HG03139 (cell line): ENCODE data around the gene RBM39.
"Not testable (repeated sequence)": the region's sequence is repeated elsewhere in the genome, so short reads cannot be mapped to it uniquely, and the experiment has no call there.

Source experiments
- ATAC-seq: cut with Tn5 transposase; IDR thresholded peaks from one replicate; pipeline ENCODE4 v1.9.1; 2021; ENCODE audit not compliant: unreplicated experiment

RBM39 gene

DNA sequence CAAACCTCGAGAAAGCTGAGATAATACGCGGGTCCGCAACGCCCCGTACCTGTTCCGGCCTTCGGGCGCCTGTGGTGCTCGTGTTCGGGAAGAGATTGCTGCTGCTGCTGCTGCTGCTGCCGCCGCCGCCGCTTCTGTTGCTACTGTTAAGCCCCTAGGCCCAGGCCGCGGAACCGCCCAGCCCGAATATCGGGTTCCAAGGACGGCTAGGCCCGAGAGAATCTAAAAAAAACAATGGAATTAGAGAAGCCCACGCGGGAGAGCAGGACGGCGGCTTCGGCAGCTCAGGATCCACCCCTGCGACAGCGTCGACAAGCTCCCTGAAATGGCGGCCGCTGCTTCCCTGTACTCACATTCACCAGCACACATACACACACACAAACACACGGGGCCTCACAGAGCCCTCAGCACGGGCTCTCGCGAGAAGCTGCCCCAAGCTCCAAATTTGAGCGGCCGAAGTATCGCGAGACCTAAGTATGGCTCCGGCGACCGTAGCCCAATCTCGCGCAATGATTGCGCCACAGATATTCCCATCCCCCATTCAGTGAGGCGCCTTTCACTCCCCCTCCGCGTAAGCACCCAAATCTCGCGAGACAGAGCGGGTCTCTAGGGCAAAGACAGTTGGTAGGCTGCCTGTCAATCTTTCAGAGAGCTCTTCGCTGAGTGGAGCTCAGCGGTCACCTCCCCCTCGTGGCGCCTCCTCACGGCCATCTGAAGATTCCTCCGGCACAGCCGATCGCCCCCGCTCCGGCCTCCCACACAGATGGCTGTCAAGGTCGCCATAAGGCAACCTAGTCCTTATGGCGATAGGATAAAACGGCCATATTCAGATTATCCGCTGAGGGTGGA, at the start of gene RBM39:
RBM39 (minus strand) TSS at position 369 of the 849 bp plus-strand sequence. CDS start 1,386 bp downstream, outside the sequence.
- ATAC-seq = peak; percentile 88

DNA sequence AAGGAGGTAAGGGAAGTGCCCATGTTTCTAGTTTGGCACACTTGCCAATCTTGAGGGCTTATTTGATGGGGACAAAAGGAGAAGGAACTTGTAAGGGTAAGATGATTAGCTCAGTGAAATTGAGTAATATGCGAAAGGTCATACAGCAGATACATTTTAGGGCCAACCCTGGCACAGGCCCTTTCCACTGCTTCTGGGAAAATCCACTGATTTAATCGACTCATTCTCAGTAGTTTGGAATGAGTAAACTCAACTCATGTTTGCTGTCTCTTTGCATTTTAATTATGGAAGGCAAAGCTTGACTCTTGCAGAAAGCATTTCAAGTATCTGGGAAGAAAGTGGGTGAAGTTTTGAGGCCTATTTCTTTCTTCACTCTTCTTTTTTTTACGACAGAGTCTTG, 49.8 kb upstream of the RBM39 start:
- ATAC-seq = no peak

DNA sequence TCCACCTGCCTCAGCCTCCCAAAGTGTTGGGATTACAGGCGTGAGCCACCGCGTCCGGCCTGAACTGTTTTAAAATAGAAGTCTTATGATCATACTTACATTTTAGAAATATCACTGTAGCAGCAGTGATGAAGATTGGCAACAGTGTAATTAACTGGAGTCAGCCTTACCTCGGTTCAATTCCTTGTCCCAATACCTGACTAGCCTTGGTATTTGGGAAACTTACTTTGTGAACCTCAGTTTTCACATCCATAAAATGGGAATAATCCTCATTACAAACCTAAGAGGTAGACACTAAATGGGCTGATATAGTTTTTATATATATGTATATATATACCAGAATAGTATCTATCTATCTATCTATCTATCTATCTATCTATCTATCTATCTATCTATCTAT, 49.0 kb upstream of the RBM39 start:
- ATAC-seq = no peak

DNA sequence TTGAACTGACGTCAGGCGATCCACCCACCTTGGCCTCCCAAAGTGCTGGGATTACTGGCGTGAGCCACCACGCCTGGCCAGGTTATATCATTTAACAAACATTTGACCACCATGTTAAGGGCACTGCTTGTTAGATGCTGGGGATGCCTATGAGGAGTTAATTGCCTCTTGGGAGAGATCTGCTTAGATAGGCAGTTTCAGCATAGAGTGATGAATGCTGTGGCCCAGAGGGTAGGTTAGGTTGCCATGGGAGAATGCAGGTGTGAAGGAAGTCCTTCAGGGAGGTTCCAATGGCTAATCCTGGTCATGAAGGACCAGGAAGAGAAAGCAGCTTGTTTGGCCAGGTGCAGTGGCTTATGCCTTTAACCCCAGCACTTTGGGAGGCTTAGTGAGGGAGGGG, 46.7 kb upstream of the RBM39 start:
- no peak for ATAC-seq

DNA sequence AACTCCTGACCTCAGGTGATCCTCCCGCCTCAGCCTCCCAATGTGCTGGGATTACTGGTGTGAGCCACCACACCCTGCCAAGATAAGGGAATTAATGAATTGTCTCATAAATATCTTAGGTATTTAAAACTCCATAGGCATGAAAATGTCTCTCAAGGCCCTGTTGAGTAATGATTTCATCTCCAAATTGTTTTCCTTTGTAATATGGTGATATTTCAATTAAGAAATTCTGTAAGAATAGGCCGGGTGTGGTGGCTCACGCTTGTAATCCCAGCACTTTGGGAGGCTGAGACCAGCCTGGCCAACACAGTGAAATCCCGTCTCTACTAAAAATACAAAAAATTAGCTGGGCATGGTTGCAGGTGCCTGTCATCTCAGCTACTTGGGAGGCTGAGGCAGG, 43.5 kb upstream of the RBM39 start:
- ATAC-seq = not testable (repeated sequence)

DNA sequence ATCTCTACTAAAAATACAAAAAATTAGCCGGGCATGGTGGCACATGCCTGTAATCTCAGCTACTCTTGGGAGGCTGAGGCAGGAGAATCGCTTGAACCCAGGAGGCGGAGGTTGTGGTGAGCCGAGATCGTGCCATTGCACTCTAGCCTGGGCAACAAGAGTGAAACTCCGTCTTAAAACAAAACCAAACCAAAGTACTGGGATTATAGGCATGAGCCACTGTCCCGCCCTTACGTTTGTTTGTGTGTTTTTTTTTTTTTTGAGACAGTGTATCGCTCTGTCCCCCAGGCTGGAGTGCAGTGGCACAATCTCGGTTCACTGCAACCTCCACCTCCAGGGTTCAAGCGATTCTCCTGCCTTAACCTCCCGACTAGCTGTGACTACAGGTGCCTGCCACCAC, 41.8 kb upstream of the RBM39 start:
- ATAC-seq = not testable (repeated sequence)

DNA sequence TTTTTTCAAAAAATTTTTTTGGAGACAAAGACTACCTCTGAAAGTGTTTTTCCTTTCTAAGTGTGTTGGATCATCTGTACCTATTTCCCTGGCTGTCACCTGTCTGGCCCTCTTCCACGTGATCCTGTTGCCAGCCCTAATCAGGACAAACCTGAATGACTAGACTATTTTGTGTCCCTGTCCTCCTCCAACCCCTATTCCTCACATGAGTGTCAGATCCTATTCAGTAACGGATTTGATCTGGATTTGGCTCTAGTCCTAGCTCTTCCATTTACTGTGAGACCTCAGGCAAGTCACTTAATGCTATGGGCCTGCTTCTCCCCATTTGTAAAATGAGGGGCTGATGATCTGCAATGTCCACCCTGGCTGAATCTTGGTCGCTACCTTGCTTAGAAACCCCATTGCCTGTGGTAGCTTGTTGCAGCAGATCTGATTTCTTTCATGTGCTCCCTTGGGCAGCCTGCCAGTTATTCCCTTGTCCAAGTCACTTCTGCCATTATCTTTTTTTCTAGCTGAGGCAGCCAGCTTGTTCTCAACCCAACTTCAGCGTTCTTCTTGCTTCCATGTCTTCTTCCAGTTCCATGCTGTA, 34.5 kb upstream of the RBM39 start:
- no peak for ATAC-seq

DNA sequence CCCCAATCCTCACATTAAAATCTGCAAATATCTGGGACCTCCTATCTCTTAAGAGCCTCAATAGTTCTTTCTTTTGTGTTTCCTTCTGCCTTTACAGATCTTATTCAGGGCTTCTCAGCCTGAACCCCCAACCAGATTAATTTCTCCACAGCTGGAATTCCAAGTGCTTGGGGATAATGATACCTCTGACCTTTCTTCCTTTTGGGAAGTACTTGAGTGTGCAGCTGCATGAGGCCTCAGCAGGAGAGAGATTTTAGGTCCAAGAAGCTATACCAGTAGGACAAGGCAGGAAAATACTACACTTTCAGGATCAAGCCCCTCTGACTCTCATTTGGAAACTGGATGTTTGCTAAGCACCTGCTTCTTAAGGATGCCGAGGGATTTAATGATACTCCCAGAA, 32.3 kb upstream of the RBM39 start:
- ATAC-seq = no peak

DNA sequence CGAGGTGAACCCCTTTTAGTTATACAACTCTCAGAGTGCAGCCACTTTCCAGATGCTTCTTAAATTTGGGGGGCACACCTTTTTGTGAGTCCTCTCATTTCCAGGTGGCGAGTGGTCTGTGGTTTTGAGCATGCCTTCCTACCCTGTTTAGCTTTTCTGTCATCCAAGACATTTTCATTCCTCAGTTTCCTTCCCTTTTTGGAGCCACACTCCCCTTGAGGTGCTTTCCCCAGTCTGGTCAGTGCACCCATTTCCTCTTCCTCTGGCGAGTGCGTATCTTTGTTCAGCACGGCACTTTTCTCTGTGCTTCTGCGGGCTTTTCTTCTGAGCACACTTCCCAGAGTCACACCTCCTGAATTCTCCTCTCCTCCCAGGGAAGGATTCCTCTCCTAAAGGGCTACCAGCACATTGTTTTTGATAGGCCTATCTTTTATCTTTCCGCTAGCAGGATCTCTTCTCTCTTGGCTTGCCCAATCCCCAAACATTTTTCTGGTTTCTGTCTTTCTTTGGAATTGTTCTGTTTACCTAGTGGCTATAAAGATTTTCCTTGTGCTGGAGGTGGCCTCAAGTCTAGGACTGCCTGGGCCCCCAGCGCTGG, 31.2 kb upstream of the RBM39 start:
- ATAC-seq = no peak

DNA sequence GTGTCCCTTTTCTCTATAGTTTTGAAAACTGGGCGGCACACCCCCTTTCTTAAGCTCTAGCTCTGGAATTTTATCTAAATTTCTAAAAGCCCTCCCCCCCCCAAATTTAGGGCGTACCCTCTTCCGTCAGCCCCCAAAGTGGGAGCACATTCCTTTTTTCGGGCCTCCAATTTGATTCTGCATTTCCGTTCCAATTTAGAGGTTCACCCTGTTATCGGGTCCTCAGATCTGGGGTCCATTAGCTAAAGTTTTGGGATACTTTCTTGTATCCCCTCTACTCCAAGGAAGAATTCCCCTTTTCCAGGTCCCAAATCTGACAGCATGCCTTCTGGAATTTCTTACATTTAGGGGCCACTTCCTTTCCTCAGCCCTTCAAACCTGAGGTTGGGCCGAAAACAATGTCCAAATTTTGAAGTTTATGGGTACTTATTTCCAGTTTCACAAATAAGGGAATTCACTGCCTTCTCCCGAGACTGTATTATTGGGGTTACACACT, 30.6 kb upstream of the RBM39 start:
- ATAC-seq = no peak

DNA sequence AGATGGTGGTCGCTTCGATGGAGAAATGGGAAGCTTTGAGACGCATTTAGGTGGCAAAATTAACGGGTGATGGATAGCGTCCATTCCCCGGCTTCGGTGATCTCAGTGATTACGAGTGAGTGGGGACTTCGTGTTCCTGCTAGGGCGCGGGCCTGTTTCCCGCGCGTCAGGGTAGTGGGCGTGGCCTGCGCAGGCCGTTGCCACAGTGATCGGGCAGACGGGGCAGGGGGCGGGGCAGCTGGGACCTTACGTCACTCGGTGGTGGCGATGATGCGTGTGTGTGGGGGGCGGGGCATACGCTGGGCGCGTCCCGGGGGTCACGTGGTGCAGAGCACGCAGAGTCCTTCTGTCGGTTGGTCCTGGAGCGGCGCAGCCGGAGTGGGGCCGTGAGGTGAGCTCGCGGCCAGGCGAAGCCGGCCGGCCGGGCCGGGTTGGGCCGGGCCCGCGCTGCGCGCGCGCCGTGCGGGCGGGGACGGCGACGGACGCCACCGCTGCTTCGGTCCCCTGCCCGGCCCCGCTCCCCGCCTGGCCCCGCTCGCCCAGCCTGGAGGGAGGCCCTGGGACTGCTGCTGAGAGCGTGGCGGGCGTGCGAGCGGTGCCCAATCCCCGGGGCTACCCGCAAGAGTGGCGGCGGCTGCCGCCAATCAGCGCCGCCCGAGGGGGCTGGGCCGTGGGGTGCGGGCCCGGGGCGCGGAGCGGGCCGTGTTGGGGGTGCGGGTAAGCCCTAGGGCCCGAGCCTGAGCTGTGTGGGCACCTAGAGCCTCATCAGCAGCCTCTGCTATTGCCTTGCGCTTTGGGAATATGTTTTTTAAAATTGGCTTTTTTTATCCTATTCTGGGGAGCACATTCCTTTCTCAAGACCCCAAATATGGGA, 29.9 kb upstream of the RBM39 start, which contains the start of gene PHF20:
PHF20 (plus strand) TSS at position 327 of the 874 bp plus-strand sequence. CDS start 29,508 bp downstream, outside the sequence.
- peak; percentile 67 for ATAC-seq

DNA sequence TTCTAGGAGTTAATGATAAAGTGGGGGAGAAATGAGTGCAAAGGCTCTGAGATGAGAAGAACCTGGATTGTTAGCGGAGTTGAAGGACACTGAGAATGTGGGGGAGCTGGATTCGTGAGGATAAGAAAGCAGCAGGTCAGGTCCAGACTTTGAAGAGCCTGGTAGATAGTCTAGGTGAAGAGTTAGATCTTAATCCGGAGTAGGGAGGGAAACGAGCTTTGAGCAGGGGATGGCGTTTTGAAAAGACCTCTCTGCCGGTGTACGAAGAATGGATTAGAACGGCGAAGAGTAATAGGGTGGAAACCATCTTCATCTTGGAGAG, 29.3 kb upstream of the RBM39 start:
- ATAC-seq = no peak

DNA sequence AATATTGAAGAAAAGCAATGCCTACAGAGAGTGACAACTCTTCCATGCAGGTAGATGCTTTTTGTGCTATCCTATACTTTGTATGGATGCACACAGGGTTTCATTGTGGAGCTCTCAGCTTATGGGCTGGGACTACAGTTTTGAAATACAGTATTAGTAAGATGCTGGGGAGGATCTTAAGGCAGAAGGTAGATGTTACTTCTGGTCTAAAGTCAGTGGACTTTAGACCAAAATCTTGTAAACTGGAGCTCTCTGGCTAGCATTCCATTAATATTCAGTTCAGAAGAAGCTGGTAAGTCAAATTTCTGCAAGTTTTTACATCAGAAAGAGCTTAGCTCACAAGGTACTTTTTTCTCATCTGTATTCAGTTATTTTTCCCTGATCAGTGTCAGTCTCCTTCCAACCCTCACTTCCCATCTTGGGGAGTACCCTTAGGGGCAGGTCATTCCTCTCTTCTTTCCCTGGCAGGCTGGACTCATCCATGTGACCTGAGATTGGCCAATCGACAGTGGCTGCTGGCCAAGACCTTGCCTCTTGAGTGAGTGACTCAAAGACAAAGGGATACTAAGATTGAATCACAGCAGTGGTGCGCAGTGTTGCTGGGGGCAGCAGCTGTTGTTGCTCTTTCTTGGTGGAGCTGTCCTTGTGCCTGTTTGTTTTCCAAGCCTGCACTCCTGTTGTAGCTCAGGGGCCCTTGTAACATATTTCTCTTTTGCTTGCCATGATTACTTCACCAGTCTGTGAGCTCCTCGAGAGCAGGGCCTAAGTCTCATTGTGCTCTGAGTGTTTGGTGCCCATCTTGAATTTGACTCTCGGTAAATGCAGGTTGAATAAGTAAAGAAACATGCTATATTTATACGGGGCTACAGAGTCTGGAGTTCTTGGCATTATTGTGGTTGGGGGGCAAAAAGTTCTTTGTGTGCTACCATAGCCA, 26.9 kb upstream of the RBM39 start:
- ATAC-seq = no peak

DNA sequence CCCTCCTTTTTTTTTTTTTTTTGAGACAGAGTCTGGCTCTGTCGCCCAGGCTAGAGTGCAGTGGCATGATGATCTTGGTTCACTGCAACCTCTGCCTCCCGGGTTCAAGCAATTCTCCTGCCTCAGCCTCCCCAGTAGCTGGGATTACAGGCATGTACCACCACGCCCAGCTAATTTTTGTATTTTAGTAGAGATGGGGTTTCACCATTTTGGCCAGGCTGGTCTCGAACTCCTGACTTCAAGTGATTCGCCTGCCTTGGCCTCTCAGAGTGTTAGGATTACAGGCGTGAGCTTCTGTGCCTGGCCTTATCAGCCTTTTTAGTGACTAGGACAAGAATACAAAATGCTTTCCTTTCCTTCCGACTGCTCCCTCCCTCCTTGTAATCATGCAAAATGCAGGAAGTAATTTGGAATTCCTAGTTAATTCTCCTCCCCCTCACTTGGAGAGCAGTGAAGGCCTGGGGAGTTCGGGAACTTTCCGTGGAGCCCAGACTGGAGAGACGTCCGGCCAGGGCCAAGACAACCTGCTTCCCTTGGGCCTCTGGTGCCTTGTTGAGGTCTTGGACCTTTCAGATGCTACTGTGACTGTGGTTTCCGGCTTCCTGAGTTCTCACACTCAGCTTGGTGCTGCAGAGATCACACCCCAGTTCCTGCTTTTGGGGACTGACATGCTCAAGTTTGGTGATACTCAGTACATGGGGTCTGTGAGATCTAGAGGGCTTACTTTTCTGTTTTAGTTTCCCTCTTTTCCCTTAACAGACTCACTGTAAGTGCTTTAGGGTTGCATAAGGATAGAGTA, 25.8 kb upstream of the RBM39 start:
- ATAC-seq = peak; percentile 54

DNA sequence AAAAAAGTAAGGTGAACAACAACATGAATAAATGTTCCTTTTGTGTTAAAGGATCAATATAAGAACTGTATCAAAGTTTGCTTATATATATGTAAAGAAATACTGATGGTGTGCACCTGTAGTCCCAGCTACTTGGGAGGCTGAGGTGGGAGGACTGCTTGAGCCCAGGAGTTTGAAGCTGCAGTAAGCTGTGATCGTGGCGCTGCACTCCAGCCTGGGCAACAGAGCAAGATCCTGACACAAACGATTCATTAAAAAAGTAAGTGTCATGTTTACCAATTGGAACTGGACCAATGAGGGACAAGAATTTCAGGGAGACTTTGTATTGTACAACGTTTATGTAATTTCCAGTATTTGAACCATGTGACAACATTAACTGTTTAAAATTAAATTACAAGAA, 24.8 kb upstream of the RBM39 start:
- ATAC-seq = no peak

DNA sequence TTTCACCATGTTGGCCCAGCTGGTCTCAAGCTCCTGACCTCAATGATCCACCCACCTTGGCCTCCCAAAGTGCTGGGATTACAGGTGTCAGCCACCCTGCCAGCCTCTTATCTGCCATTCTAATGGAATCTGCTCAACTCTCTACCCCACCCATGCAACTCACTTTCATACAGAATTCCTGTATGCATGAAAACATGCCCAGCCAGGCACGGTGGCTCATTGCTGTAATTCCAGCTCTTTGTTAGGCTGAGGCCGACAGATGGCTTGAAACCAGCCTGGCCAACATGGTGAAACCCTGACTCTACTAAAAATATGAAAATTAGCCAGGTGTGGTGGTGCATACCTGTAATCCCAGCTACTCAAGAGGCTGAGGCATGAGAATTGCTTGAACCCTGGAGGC, 22.9 kb upstream of the RBM39 start:
- ATAC-seq = not testable (repeated sequence)

DNA sequence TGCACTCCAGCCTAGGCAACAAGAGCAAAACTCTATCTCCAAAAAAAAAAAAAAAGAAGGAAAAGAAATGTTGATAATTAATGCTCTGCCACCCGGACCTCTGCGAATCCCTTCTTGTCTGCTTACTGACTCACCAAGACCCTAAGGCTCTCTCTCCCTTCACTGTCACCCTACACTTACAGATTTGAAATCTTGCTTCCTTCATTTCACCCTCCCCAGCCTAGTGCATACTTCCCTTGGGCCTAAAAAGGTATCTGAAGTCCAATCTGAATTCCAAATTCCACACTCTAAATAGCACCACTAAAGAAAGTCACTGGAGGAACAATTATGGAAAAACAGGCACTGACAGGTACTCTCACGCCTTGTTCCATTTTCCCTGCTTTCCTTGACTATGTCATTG, 20.4 kb upstream of the RBM39 start:
- no peak for ATAC-seq

DNA sequence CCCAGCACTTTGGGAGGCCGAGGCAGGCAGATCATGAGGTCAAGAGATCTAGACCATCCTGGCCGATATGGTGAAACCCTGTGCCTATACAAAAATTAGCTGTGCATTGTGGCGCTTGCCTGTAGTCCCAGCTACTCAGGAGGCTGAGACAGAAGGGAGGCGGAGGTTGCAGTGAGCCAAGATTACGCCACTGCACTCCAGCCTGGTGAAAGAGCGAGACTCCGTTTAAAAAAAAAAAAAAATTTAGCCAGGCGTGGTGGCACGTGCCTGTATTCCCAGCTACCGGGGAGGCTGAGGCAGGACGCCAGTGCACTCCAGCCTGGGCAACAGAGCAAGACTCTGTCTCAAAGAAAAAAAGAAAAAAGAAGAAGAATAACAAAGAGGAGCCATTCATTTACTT, 19.5 kb upstream of the RBM39 start:
- not testable (repeated sequence) for ATAC-seq

DNA sequence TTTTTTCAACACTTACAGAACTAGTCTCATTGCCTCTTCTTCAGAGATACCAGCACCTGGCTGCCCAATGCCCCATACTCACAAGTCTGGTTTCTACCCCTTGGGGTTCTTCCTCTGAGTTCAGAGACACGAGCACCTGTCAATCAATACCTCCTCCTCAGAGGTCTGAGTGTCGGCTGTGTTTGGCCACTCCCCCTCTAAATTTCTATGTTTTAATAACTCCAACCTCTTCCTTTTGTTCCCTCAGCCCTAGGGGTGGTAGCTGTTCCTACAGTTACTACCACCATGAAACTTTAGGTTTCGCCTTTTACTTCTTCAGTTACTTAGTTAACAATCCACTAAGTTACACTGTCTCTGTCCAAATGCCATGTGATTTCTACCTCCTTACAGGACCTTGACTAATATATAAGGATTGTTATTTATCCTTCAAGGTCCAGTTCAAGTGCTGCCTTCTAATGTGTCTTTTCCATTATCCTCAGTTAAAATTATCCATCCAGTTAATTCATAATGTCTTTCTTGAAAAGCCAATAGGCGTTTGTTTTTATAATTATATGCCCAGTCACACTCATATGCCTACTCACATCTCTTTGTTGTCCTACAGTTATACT, 15.1 kb upstream of the RBM39 start:
- no peak for ATAC-seq
